ENCODE data around the gene TMEM14B.
A peak's percentile ranks its signal among the peaks of the same experiment; 100 is the strongest.
"Not testable (repeated sequence)": the region's sequence is repeated elsewhere in the genome, so short reads cannot be mapped to it uniquely, and the experiment has no call there.

TMEM14B gene

GRCh38 chr6:10747251-10747972 lies at the start of gene TMEM14B:
TSS of gene TMEM14B (plus strand) at chr6:10747805. CDS start at chr6:10749246, 1,441 bp downstream.
- DNase-seq (ENCODE audit: low read depth, low spot score), result peak; percentile 99

DNA sequence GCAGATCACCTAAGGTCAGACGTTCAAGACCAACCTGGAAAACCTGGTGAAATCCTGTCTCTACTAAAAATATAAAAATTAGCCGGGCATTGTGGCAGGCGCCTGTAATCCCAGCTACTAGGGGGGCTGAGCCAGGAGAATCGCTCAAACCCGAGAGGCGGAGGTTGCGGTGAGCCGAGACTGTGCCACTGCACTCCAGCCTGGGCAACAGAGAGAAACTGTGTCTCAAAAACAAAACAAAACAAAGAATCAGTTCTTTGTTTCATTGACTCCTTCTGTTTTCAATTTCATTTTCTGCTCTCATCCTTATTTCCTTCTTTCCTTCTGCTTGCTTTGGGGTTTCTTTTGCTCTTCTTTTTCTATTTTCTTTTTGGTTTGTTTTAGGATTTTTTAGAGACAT lies 33.6 kb upstream of the TMEM14B start:
- no peak for DNase-seq (ENCODE audit: low read depth, low spot score)

DNA sequence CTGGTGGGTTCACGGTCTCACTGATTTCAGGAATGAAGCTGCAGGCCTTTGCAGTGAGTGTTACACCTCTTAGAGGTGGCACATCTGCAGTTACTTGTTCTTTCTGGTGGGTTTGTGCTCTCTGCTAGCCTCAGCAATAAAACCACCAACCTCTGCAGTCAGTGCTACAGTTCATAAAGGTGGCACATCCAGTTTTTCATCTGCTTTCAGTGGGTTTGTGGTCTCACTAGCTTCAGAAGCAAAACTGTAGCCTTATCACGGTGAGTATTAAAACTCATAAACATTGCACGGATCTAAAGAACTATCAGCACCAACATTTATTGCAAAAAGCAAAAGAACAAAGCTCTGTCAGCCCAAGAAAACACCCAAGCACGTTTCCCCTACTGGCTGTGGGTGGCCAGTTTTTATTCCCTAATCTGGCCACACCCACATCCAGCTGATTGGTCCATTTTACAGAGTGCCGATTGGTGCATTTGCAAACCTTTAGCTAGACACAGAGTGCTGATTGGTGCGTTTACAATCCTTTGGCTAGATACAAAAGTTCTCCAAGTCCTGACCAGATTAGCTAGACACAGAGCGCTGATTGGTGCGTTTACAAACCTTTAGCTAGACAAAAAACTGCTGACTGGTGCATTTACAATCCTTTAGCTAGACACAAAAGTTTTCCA lies 28.2 kb upstream of the TMEM14B start:
- no peak for DNase-seq (ENCODE audit: low read depth, low spot score)

DNA sequence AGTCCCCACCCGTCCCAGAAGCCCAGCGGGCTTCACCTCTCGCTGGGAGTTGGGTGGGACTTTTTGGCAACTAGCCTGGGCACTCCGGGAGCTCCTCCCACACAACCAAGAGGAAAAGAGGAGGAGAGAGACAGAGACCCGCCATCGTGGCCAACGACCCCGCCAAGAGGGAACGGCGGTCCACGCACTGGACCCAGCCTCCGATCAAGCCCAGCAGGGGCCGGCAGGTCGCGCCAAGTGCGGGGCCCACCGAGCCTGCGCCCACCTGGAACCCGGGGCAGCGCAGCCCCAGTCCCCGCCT lies 27.7 kb upstream of the TMEM14B start:
- DNase-seq (ENCODE audit: low read depth, low spot score), result no peak

DNA sequence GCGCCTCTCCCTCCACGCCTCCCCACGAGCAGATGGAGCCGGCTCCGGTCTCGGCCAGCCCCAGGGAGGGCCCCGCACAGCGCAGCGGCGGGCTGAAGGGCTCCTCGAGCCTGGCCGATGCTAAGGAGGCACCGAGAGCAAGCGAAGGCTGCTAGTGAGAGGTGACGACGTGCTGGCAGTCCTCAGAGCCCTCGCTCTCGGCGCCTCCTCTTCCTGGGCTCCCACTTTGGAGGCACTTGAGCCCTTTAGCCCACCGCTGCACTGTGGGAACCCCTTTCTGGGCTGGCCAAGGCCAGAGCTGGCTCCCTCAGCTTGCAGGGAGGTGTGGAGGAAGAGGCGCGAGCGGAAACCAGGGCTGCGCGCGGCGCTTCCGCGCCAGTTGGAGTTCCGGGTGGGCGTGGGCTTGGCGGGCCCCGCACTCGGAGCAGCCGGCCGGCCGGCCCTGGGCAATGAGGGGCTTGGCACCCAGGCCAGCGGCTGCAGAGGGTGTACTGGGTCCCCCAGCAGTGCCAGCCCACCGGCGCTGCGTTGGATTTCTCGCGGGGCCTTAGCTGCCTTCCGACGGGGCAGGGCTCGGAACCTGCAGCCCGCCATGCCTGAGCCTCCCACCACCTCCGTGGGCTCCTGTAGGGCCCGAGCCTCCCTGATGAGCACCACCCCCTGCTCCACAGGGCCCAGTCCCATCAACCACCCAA lies 27.2 kb upstream of the TMEM14B start:
- no peak for DNase-seq (ENCODE audit: low read depth, low spot score)

DNA sequence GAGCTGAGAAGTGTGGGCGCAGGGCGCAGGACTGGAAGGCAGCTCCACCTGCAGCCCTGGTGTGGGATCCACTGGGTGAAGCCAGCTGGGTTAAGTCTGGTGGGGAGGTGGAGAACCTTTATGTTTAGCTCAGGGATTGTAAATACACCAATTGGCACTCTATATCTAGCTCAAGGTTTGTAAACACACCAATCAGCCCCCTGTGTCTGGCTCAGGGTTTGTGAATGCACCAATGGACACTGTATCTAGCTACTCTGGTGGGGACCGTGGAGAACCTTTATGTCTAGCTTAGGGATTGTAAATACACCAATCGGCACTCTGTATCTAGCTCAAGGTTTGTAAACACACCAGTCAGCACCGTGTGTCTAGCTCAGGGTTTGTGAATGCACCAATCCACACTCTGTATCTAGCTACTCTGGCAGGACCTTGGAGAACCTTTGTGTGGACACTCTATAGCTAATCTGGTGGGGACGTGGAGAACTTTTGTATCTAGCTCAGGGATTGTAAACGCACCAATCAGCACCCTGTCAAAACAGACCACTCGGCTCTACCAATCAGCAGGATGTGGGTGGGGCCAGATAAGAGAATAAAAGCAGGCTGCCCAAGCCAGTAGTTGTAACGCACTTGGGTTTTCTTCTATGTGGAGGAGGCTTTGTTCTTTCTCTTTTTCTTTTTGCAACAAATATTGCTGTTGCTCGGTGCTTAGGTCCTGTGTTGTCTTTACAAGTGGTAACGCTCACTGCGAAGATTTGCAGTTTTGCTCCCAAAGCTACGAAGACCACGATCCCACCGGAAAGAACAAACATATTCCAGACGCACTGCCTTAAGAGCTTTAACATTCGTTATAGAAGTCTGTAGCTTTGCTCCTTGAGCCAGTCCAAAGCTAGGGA lies 26.4 kb upstream of the TMEM14B start:
- DNase-seq (ENCODE audit: low read depth, low spot score), result peak; percentile 3

GRCh38 chr6:10721850-10722569 lies 25.6 kb upstream of the TMEM14B start:
- peak; percentile 5 for DNase-seq (ENCODE audit: low read depth, low spot score)

GRCh38 chr6:10722570-10722819 lies 25.1 kb upstream of the TMEM14B start:
- no peak for DNase-seq (ENCODE audit: low read depth, low spot score)

DNA sequence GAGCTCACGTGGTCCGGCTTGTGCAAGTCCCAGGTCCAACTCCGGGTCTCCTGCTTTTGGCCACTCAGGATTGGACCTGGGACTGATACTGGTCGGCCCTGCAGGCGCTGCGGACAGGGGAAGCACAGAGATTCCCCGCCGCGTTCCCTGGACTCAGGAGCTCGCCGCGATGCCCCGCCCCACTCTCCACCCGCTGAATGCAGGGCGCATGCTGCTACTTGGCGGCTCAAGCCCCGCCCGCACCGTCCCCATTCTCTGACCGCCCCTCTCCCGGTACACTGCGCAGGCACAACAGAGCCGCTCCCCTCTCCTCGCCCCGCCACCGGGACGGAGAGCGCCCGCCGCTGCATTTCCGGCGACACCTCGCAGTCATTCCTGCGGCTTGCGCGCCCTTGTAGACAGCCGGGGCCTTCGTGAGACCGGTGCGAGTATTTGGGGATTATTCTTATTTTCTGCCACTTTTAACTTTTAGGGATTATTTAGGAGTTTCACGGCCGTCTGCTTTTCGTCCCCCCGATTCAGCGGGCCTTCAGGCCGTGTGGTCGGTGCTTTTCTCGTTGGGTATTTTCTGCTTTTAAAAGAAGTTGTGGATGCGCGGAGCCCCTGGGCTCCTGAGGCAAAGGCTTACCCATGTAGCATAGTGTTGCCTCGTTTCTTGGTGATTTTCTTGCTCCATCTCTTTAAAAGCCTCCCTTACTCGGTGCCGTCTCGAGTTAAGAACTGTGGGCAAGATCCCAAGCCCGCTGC lies 24.6 kb upstream of the TMEM14B start, which contains the start of gene TMEM14C:
TSS of gene TMEM14C (plus strand) at position 251 of the 747 bp plus-strand sequence. CDS start 1,544 bp downstream, outside the sequence.
- DNase-seq (ENCODE audit: low read depth, low spot score), result peak; percentile 99

- no peak for DNase-seq (ENCODE audit: low read depth, low spot score)
Observed at GRCh38 chr6:10723567-10723881, 24.1 kb upstream of the TMEM14B start.

DNA sequence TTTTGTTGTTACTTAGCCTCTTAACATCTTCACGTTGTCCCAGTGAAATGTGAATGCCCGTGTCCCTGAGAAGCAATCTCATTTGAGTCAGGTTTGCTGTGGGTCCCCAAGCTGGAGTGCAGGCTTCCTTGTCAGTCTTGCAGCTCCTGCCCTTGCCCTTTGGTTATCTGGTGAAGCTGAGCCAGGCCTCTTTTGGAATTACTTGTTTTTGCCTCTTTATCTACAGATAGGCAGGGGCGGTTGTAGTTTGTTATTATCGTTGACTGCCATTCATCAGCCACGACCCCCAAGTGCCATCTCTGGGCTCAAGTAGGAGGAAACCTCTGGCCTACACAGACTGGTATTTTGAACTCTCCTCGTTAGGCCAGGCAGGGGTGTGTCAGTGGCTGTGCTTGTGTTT lies 22.6 kb upstream of the TMEM14B start:
- no peak for DNase-seq (ENCODE audit: low read depth, low spot score)

GRCh38 chr6:10725716-10726115 lies 21.9 kb upstream of the TMEM14B start:
- DNase-seq (ENCODE audit: low read depth, low spot score), result no peak

DNA sequence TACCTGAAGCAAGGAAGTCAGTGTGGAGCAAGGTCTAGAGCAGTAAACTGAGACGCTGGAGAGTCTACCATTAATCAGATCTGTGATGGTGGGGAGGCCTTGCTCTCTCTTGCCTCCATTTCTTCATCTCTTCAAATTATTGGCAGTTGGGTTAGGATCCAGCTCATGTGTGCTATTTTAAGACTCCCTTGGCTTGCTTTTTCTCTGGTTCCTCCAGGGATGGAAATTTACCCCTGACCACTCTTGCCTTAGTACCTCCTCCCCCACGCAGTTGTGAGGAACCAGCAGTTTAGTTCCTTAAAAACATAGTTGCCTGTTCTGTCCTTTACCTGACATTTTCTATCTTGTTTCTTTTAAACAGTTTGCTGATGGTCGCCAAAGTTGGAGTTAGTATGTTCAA lies 17.4 kb upstream of the TMEM14B start:
- DNase-seq (ENCODE audit: low read depth, low spot score), result no peak

- DNase-seq (ENCODE audit: low read depth, low spot score), result peak; percentile 37
Observed at GRCh38 chr6:10733151-10733715, 14.4 kb upstream of the TMEM14B start.

DNA sequence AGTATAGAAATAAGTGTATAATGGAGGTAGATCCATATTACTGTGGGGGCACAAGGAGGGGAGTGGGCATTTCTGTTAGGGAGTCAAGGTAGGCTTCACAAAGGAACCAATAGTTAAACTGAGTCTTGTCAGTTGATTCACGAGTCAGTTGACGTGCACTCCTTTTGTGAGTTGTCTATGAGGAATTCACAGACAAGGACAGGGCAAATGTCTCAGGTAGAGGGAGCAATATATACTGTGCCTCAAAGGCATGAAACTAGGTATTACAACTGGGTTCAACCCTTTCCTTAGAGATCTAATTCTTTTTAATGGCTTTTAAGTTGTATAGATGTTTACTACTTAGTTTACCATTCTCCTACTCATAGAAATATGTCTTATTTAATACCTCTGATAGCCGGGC lies 13.7 kb upstream of the TMEM14B start:
- DNase-seq (ENCODE audit: low read depth, low spot score), result no peak

DNA sequence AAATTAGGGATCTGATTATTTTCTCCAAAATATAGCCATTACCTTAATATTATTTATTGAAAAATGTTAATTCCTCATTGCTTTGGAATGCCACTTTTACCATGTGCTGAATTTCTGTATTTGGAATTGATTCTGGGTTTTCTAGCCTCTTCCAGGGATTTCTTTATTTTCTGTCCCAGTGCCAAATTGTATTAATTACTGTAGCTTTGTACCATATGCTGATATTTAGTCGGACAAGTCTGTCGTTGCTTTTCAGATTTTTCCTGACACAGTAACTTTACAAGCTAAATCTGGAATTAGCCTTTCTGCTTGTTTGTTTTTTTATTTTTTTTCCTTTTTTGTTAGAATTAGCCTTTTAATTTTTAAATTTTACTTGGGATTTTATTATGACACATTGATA lies 10.9 kb upstream of the TMEM14B start:
- DNase-seq (ENCODE audit: low read depth, low spot score), result no peak

GRCh38 chr6:10740061-10740460 lies 7.5 kb upstream of the TMEM14B start:
- no peak for DNase-seq (ENCODE audit: low read depth, low spot score)

- DNase-seq (ENCODE audit: low read depth, low spot score), result not testable (repeated sequence)
Observed at GRCh38 chr6:10741643-10742042, 6.0 kb upstream of the TMEM14B start.

DNA sequence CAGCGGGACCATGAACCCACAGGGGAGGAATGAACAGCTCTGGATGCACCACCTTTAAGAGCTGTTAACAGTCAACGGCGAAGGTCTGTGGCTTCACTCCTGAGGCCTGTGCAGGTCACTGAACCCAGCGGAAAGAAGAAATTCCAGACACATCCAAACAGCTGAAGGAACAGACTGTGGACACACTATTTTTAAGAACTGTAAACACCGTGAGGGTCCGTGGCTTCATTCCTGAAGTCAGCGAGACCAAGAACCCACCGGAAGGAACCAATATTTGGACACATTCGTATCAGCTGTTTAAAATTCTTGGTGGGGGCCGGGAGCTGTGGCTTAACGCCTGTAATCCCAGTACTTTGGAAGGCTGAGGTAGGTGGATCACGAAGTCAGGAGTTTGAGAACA lies 5.4 kb upstream of the TMEM14B start:
- DNase-seq (ENCODE audit: low read depth, low spot score), result no peak

DNA sequence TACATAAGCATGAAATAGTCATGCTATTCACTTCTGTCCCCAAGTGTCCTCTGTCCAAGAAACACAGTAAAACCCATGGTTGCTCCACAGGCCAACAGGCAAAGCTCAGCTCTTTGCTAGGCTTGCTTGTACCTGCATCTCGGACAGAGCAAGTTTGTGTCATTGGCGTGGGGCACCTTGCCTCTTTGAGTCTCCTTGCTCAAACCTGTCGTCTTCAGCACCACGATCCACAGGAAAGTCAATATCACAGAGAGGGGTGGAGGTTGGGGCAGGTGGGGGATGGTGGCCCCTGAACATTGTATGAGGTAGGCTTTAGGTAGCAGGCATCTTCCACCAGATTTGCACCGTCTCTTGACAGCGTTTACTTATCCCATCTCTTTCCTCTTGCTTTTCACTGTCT lies 4.1 kb upstream of the TMEM14B start:
- DNase-seq (ENCODE audit: low read depth, low spot score), result no peak

GRCh38 chr6:10745116-10745515 lies 2.5 kb upstream of the TMEM14B start:
- DNase-seq (ENCODE audit: low read depth, low spot score), result peak; percentile 2
